GM12878 (cell line): ENCODE measurements around the gene GNAL. TPM values are rescaled to one million over a fixed set of nuclear protein-coding genes. Genes with fewer than 3 reads are reported as not detected.

Source experiments
- ATAC-seq: fragments of 200-7000 bp; cut with Tn5 transposase; 3 replicates; pipeline ENCODE4 v1.9.1; 2020; ENCODE audit warnings: mild to moderate bottlenecking, moderate library complexity
- BruUV-seq: library from RNA; stranded (reverse); fragments of 400-500 nt; replicated peaks from 2 replicates; lab custom pipeline; 2021; lab: Mats Ljungman, UMichigan
- CTCF ChIA-PET: fragments of 300-600 bp; sonication (Branson Sonifier 250); formaldehyde crosslinking; extraction: SDS; loops from one replicate; lab custom pipeline; 2021; ENCODE audit warnings: inconsistent platforms; lab: Yijun Ruan, JAX
- POLR2A ChIA-PET: fragments of 350-600 bp; formaldehyde crosslinking; extraction: SDS; loops from one replicate; lab custom pipeline; 2021; ENCODE audit warnings: inconsistent platforms; lab: Charles Lee
- RAD21 ChIA-PET: fragments of 300-600 bp; sonication (Branson Sonifier 250); formaldehyde crosslinking; loops from one replicate; lab custom pipeline; 2023; ENCODE audit warnings: antibody characterized with exemption; ENCODE audit not compliant: unreplicated experiment; lab: Charles Lee
- SMC1A ChIA-PET: fragments of 300-600 bp; sonication (Branson Sonifier 250); formaldehyde crosslinking; loops from one replicate; lab custom pipeline; 2023; ENCODE audit not compliant: unreplicated experiment, uncharacterized antibody; lab: Charles Lee
- DNase-seq: peaks from one replicate; pipeline ENCODE4 v3.0.0-alpha.2; 2011; ENCODE audit warnings: low read depth, low spot score
- FAIRE-seq: peaks from 3 replicates; lab custom pipeline; 2011; peaks lifted over from hg19 to GRCh38; lab: Jason Lieb, UNC
- H2AFZ ChIP-seq: 2 replicates; pipeline ENCODE4 v1.6.0; 2011; ENCODE audit warnings: low read depth, low read length, control low read depth; ENCODE audit not compliant: control insufficient read depth
- H3K27ac ChIP-seq: 2 replicates; pipeline ENCODE4 v1.5.1; 2011; ENCODE audit warnings: control low read depth; ENCODE audit not compliant: control insufficient read depth, insufficient read depth
- H3K27me3 ChIP-seq, 2 experiments: replicated peaks in 1 of 2; 2 replicates each; pipeline versions ENCODE4 v1.6.0 to v1.6.1; 2011; ENCODE audit warnings: low read length in 1 of 2; ENCODE audit not compliant: control insufficient read depth in 2 of 2, insufficient read depth in 2 of 2
- H3K36me3 ChIP-seq, 2 experiments: 2 replicates each; pipeline ENCODE4 v1.5.1; 2011; ENCODE audit warnings: low read length in 1 of 2; ENCODE audit not compliant: control insufficient read depth in 2 of 2, insufficient read depth in 2 of 2
- H3K4me1 ChIP-seq: 2 replicates; pipeline ENCODE4 v1.6.1; 2011; ENCODE audit warnings: mild to moderate bottlenecking, low read length, moderate library complexity, mixed read lengths; ENCODE audit not compliant: control insufficient read depth, insufficient read depth
- H3K4me2 ChIP-seq: 2 replicates; pipeline ENCODE4 v1.6.0; 2011; ENCODE audit warnings: control low read depth; ENCODE audit not compliant: control insufficient read depth, insufficient read depth
- H3K4me3 ChIP-seq: fragments of 200-600 bp; sonication (generic); 2 replicates; pipeline ENCODE4 v1.5.1; 2016
- H3K79me2 ChIP-seq: 2 replicates; pipeline ENCODE4 v1.6.0; 2011; ENCODE audit warnings: low read length; ENCODE audit not compliant: control insufficient read depth, insufficient read depth
- H3K9ac ChIP-seq: 2 replicates; pipeline ENCODE4 v1.8.0; 2011; ENCODE audit warnings: low read length, control low read depth, mixed read lengths; ENCODE audit not compliant: control insufficient read depth, insufficient read depth
- H3K9me3 ChIP-seq: replicated peaks from 3 replicates; pipeline ENCODE4 v1.5.1; 2011; ENCODE audit warnings: mild to moderate bottlenecking, low read length; ENCODE audit not compliant: control insufficient read depth, insufficient read depth
- H4K20me1 ChIP-seq: 2 replicates; pipeline ENCODE4 v1.6.0; 2011; ENCODE audit not compliant: control insufficient read depth, insufficient read depth
- ATF7 ChIP-seq: fragments of 450-650 bp; IDR thresholded peaks from 2 replicates; pipeline ENCODE4 v1.6.1; 2016; ENCODE audit warnings: low read depth, mild to moderate bottlenecking
- BCLAF1 ChIP-seq: fragments of 450-650 bp; IDR thresholded peaks from 2 replicates; pipeline ENCODE4 v1.6.1; 2017; ENCODE audit warnings: antibody characterized with exemption, mild to moderate bottlenecking, moderate library complexity
- BMI1 ChIP-seq: fragments of 450-650 bp; IDR thresholded peaks from 2 replicates; pipeline ENCODE4 v1.6.1; 2016; ENCODE audit warnings: mild to moderate bottlenecking, moderate library complexity, borderline replicate concordance
- CHD4 ChIP-seq: fragments of 200-600 bp; sonication (generic); IDR thresholded peaks from 2 replicates; pipeline ENCODE4 v1.6.1; 2016; ENCODE audit warnings: mild to moderate bottlenecking
- E2F4 ChIP-seq: IDR thresholded peaks from 2 replicates; pipeline ENCODE4 v1.6.1; 2012; ENCODE audit warnings: low read depth, low read length, improper control_type of control experiment
- FOXK2 ChIP-seq: fragments of 450-650 bp; IDR thresholded peaks from 2 replicates; pipeline ENCODE4 v1.6.1; 2017; ENCODE audit warnings: mild to moderate bottlenecking, moderate library complexity
- HCFC1 ChIP-seq: fragments of 150-350 bp; IDR thresholded peaks from 2 replicates; pipeline ENCODE4 v1.6.1; 2014; ENCODE audit warnings: low read length
- KAT2A ChIP-seq: conservative IDR thresholded peaks from 2 replicates; pipeline ENCODE4 v1.6.1; 2011; ENCODE audit warnings: low read depth, low read length; ENCODE audit not compliant: control insufficient read depth
- MEF2A ChIP-seq: IDR thresholded peaks from 2 replicates; pipeline ENCODE4 v1.6.1; 2011; ENCODE audit warnings: low read depth, mild to moderate bottlenecking, low read length, moderate library complexity; ENCODE audit not compliant: insufficient read depth
- MYB ChIP-seq: fragments of 150-350 bp; IDR thresholded peaks from 2 replicates; pipeline ENCODE4 v1.6.1; 2014; ENCODE audit warnings: mild to moderate bottlenecking, low read depth, low read length, borderline replicate concordance
- NFYB ChIP-seq: IDR thresholded peaks from 2 replicates; pipeline ENCODE4 v1.6.1; 2011; ENCODE audit warnings: low read depth, mild to moderate bottlenecking, low read length, improper control_type of control experiment, moderate library complexity; ENCODE audit not compliant: insufficient read depth
- PML ChIP-seq: IDR thresholded peaks from 2 replicates; pipeline ENCODE4 v1.6.1; 2012; ENCODE audit warnings: low read length, inconsistent platforms
- POU2F2 ChIP-seq: IDR thresholded peaks from 3 replicates; pipeline ENCODE4 v1.6.1; 2011; ENCODE audit warnings: low read depth, mild to moderate bottlenecking, low read length, borderline replicate concordance
- RAD21 ChIP-seq: IDR thresholded peaks from 2 replicates; pipeline ENCODE4 v1.6.1; 2011; ENCODE audit warnings: mild to moderate bottlenecking, low read depth, low read length, moderate library complexity; ENCODE audit not compliant: insufficient read depth
- SIX5 ChIP-seq: IDR thresholded peaks from 2 replicates; pipeline ENCODE4 v1.6.1; 2011; ENCODE audit warnings: mild to moderate bottlenecking, low read depth, low read length, moderate library complexity; ENCODE audit not compliant: severe bottlenecking
- SPI1 ChIP-seq: IDR thresholded peaks from 2 replicates; pipeline ENCODE4 v1.6.1; 2011; ENCODE audit warnings: low read depth, mild to moderate bottlenecking, low read length, moderate library complexity, borderline replicate concordance; ENCODE audit not compliant: insufficient read depth
- STAT3 ChIP-seq: IDR thresholded peaks from 2 replicates; pipeline ENCODE4 v1.6.1; 2011; ENCODE audit warnings: low read depth, low read length, improper control_type of control experiment
- ZNF274 ChIP-seq: IDR thresholded peaks from one replicate; pipeline ENCODE4 v1.8.0; 2011; ENCODE audit not compliant: insufficient read length, insufficient read depth
- WGBS: methylation state at CpG from one replicate; pipeline ENCODE4 v1.1.6; 2016; ENCODE audit warnings: low lambda C conversion rate; ENCODE audit not compliant: insufficient replicate concordance, insufficient coverage; ENCODE audit errors: missing lambda C conversion rate; 5-methylcytosine and 5-hydroxymethylcytosine counted together
- in situ Hi-C: fragments of 300-500 bp; cut with MboI; formaldehyde crosslinking; loops from 9 replicates; pipeline ENCODE4 v1.14.3; 2018; ENCODE audit warnings: mixed read lengths
- intact Hi-C: fragments of 100-400 bp; cut with micrococcal nuclease; formaldehyde crosslinking; loops from one replicate; pipeline ENCODE4 v1.14.2; 2022; ENCODE audit not compliant: unreplicated experiment
- polyA plus RNA-seq, 11 experiments: library from polyadenylated mRNA; depleted of rRNA in 4 of 11; unstranded in 6 of 11; stranded (reverse) in 5 of 11; fragments of >200 nt; fragmentation: Nextera tagmentation in 4 of 11; fragmentation: Illumina TruSeq in 1 of 11; extraction: Ambion mirVana in 4 of 11; extraction: Trizol in 1 of 11; gene quantifications; 1 replicate in 1 of 11; 2 replicates in 10 of 11; pipeline versions ENCODE4 v1.2.1 to v1.2.3, GENCODE V29; 2011 to 2016; ENCODE audit warnings: inconsistent platforms in 2 of 11, missing spikeins in 2 of 11, low read depth in 1 of 11
- total RNA-seq, 4 experiments: library from RNA; depleted of rRNA in 3 of 4; stranded (reverse); fragments of >200 nt in 3 of 4; fragmentation: Illumina TruSeq in 1 of 4; extraction: Trizol in 1 of 4; gene quantifications; 2 replicates each; pipeline versions ENCODE4 v1.2.1 to v1.2.3, GENCODE V29; 2013 to 2021

GNAL gene
- total and polyA plus RNA-seq, 10 of the 15 experiments (the other 5 are each of a cell fraction or from before 2014, with no cell fraction given) = 0.02 to 0.39 (median 0.05) TPM; not detected in 5

GRCh38 chr18:11899063-11899462, 210.0 kb downstream of the GNAL start:
- FAIRE-seq (no peak), DNase-seq (no peak), ATAC-seq (no peak)
- ChIA-PET CTCF (interaction anchor here (0.6 to 1.1 kb wide), 2 partner anchors 9 to 130 kb away, joined by 3 to 4 read pairs; no protein-coding TSS in a partner anchor), POLR2A (no interaction called here), RAD21 (no interaction called here), SMC1A (interaction anchor here (1.3 to 2.1 kb wide), 2 partner anchors 10 to 28 kb away, joined by 3 to 5 read pairs; no protein-coding TSS in a partner anchor)
- Histone ChIP-seq H3K9ac (no peak overlapping the region), H3K36me3 (peaks cover 3 to 9% of the 10 kb centered on the region in 2 experiments; a peak in 3 of 4 replicates), H3K79me2 (no peaks in the 10 kb centered on the region), H3K9me3 (no peaks in the 10 kb centered on the region), H2AFZ (no peak overlapping the region), H3K4me3 (no peak overlapping the region), H3K4me2 (no peak overlapping the region), H4K20me1 (no peaks in the 10 kb centered on the region), H3K27me3 (no peaks in the 10 kb centered on the region), H3K27ac (no peak overlapping the region), H3K4me1 (no peaks in the 10 kb centered on the region)
- in situ Hi-C loops = no loop called here
- intact Hi-C loops = no loop called here
- 98% methylated on average over 3 of the region's 3 CpGs for WGBS
- BruUV-seq = no TSS peak
- TF ChIP-seq BMI1 = no peak
- no peak for TF ChIP-seq POU2F2
- TF ChIP-seq STAT3 = no peak
- no peak for TF ChIP-seq BCLAF1
- TF ChIP-seq SIX5 = no peak
- TF ChIP-seq CHD4 = no peak
- TF ChIP-seq NFYB = no peak
- TF ChIP-seq ATF7 = no peak
- TF ChIP-seq E2F4 = no peak
- no peak for TF ChIP-seq HCFC1
- TF ChIP-seq ZNF274 = no peak
- no peak for TF ChIP-seq KAT2A
- no peak for TF ChIP-seq FOXK2
- TF ChIP-seq MYB = no peak
- no peak for TF ChIP-seq MEF2A
- no peak for TF ChIP-seq SPI1
- no peak for TF ChIP-seq PML
- no peak for TF ChIP-seq RAD21
